Stimulated activated CD4-positive, alpha-beta T cell treated with anti-CD3 and anti-CD28 coated beads, Interleukin-1b, Interleukin-23, amount 100 ng/mL, for 24 hours (primary cell): Measurements from ENCODE around the gene PCDHA1.
"Not testable (repeated sequence)": the region's sequence is repeated elsewhere in the genome, so short reads cannot be mapped to it uniquely, and the experiment has no call there.

Source experiments
- DNase-seq, 4 experiments: peaks; one replicate each; pipeline ENCODE4 v3.0.0-alpha.2; 2020; ENCODE audit warnings: low read depth in 4 of 4, low spot score in 1 of 4

PCDHA1 gene

GRCh38 chr5:140785905-140786686 lies at the start of gene PCDHA1:
Gene PCDHA1 (plus strand): TSS chr5:140786140.
- no peak for DNase-seq

GRCh38 chr5:140737486-140737885 lies 48.5 kb upstream of the PCDHA1 start:
- no peak for DNase-seq

- no peak for DNase-seq
Measured at GRCh38 chr5:140741967-140742366, 44.0 kb upstream of the PCDHA1 start.

DNA sequence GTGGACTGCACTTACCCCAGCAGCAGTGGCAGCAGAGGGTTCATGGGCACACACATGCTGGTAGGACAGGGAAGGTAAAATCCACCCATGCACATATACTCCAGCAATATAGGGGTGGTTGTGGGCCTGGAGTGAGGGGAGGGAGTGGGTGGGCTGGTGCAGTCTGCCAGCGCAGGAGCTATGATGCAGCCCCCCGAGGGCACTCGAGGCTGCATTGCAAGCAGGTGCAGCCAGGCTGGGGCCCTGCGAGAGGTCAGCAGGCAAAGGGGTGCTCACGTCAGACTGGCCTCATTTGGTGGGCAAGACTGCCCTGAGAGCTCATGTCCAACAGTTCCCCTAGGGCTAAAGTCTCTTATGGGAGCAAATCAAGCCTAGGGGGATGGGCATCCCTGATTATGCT lies 32.4 kb upstream of the PCDHA1 start:
- no peak for DNase-seq

GRCh38 chr5:140764177-140764973 lies 21.6 kb upstream of the PCDHA1 start:
- no peak for DNase-seq

- DNase-seq, result no peak
Measured at GRCh38 chr5:140767444-140767843, 18.5 kb upstream of the PCDHA1 start.

DNA sequence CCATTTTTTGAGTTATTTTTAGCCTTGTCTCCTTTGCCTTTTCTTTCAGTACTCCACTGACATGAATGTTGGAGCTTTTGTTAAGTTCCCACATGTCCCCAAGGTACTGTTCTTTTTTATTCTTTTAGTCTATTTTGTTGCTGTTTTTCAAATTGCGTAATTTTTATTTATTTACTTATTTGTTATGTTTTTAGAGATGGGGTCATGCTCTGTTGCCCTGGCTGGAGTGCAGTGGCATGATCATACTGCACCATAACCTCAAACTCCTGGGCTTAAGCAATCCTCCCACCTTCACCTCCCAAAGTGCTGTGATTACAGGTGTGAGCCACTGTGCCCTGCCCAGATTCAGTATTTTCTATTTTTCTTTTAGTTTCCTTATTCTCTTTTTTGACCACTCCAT lies 5.4 kb upstream of the PCDHA1 start:
- DNase-seq, result no peak

DNA sequence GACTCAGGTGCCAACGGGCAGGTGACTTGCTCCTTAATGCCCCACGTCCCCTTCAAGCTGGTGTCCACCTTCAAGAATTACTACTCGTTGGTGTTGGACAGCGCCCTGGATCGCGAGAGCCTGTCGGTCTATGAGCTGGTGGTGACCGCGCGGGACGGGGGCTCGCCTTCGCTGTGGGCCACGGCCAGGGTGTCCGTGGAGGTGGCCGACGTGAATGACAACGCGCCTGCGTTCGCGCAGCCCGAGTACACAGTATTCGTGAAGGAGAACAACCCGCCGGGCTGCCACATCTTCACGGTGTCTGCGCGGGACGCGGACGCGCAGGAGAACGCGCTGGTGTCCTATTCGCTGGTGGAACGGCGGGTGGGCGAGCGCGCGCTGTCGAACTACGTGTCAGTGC lies 1.5 kb downstream of the PCDHA1 start:
- DNase-seq, result not testable (repeated sequence)

- not testable (repeated sequence) for DNase-seq
Measured at GRCh38 chr5:140787849-140788504, 2.0 kb downstream of the PCDHA1 start.

DNA sequence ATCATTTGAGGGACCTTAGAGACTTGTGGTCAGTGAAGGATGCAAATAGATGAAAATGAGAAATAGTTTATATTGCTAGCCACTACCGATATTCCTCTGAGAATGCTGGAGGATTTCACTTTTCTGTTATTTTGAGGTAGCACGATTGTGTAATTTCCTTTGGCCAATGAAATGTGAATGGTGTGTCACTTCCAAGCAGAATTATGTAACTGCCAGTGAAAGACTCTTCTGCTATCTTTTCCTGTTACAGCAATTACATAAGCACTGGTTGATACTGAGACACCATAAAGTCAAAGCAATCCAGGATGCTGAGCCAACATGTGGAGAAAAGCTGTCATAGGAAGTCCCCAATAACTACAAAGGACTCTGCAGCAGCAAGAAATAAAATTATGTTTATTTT lies 5.1 kb downstream of the PCDHA1 start:
- no peak for DNase-seq

- no peak for DNase-seq
Measured at GRCh38 chr5:140794595-140795258, 8.8 kb downstream of the PCDHA1 start, which contains the start of gene PCDHA2. Gene PCDHA2 (plus strand): TSS chr5:140794852.

DNA sequence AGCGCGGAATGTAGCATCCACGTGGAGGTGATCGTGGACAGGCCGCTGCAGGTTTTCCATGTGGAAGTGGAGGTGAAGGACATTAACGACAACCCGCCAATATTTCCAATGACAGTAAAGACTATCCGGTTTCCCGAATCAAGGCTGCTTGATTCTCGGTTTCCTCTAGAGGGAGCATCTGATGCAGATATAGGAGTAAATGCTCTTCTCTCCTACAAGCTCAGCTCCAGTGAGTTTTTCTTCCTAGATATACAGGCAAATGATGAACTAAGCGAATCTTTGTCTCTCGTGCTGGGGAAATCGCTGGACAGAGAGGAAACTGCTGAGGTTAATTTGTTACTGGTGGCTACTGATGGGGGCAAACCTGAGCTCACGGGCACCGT lies 9.3 kb downstream of the PCDHA1 start:
- DNase-seq, result no peak

DNA sequence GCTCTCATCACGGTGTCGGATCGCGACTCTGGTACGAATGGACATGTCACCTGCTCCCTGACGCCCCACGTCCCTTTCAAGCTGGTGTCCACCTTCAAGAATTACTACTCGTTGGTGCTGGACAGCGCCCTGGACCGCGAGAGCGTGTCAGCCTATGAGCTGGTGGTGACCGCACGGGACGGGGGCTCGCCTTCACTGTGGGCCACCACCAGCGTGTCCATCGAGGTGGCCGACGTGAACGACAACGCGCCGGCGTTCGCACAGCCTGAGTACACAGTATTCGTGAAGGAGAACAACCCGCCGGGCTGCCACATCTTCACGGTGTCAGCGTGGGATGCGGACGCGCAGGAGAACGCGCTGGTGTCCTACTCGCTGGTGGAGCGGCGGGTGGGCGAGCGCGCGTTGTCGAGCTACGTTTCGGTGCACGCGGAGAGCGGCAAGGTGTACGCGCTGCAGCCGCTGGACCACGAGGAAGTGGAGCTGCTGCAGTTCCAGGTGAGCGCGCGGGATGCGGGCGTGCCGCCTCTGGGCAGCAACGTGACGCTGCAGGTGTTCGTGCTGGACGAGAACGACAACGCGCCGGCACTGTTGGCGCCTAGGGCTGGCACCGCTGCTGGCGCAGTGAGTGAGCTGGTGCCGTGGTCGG lies 10.3 kb downstream of the PCDHA1 start:
- DNase-seq, result not testable (repeated sequence)

DNA sequence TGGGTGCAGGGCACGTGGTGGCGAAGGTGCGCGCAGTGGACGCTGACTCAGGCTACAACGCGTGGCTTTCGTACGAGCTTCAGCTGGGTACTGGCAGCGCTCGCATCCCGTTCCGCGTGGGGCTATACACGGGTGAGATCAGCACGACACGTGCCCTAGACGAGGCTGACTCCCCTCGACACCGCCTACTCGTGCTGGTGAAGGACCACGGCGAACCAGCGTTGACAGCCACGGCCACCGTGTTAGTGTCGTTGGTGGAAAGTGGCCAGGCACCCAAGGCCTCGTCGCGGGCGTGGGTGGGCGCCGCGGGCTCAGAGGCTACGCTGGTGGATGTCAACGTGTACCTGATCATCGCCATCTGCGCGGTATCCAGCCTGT lies 10.8 kb downstream of the PCDHA1 start:
- DNase-seq, result no peak

- DNase-seq, result no peak
Measured at GRCh38 chr5:140800816-140801493, 15.0 kb downstream of the PCDHA1 start, which contains the start of gene PCDHA3. Gene PCDHA3 (plus strand): TSS chr5:140801057.

GRCh38 chr5:140801494-140801841 lies 15.5 kb downstream of the PCDHA1 start:
- no peak for DNase-seq

- DNase-seq, result not testable (repeated sequence)
Measured at GRCh38 chr5:140802381-140802780, 16.4 kb downstream of the PCDHA1 start.

DNA sequence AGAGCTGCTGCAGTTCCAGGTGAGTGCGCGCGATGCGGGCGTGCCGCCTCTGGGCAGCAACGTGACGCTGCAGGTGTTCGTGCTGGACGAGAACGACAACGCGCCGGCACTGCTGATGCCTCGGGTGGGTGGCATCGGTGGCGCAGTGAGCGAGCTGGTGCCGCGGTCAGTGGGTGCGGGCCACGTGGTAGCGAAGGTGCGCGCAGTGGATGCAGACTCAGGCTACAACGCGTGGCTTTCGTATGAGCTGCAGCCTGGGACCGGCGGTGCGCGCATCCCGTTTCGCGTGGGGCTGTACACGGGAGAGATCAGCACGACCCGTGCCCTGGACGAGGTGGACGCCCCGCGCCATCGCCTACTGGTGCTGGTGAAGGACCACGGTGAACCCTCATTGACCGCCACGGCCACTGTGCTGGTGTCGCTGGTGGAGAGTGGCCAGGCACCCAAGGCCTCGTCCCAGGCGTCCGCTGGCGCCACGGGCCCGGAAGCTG lies 16.9 kb downstream of the PCDHA1 start:
- no peak for DNase-seq

GRCh38 chr5:140806834-140807775 lies 21.2 kb downstream of the PCDHA1 start, which contains the start of gene PCDHA4:
Gene PCDHA4 (plus strand): TSS chr5:140807068.
- no peak for DNase-seq
